ENCODE measurements around the gene SNX17.
A peak's percentile ranks its signal among the peaks of the same experiment; 100 is the strongest.

SNX17 gene

DNA sequence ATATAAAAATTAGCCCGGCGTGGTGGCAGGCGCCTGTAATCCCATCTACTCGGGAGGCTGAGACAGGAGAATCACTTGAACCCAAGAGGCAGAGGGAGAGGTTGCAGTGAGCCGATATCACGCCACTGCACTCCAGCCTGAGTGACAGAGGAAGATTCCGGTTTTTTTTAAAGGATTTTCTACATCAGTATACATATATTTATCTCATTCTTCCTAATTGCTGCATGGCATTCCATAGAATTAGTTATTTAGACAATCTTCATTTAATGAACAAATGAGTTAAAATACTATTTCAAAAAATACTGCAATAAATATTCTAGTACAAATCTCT, 15.9 kb upstream of the SNX17 start:
- DNase-seq (ENCODE audit: low read depth): no peak
- H3K4me3 ChIP-seq (ENCODE audit: low read depth, low read length): no peak overlapping the region
- TF ChIP-seq, protein P1, sequence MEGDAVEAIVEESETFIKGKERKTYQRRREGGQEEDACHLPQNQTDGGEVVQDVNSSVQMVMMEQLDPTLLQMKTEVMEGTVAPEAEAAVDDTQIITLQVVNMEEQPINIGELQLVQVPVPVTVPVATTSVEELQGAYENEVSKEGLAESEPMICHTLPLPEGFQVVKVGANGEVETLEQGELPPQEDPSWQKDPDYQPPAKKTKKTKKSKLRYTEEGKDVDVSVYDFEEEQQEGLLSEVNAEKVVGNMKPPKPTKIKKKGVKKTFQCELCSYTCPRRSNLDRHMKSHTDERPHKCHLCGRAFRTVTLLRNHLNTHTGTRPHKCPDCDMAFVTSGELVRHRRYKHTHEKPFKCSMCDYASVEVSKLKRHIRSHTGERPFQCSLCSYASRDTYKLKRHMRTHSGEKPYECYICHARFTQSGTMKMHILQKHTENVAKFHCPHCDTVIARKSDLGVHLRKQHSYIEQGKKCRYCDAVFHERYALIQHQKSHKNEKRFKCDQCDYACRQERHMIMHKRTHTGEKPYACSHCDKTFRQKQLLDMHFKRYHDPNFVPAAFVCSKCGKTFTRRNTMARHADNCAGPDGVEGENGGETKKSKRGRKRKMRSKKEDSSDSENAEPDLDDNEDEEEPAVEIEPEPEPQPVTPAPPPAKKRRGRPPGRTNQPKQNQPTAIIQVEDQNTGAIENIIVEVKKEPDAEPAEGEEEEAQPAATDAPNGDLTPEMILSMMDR (conservative IDR thresholded peaks at IDR 0.05; ENCODE audit: low read depth, low read length): no peak

DNA sequence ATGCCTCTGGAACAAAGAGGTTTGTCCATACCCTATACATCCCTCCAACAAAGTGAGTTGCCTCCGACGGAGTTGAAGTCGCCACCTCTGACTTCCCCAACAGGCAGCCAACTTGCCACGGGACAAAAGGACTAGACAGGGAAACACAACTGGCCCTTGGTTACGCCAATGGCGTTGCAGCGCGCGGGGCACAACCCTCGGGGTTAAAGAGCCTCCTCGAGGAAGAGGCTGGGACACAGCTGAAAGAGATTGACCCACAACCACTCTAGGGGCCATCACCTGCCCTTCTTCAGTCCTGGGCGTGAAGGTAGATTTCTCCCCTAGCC, 14.4 kb upstream of the SNX17 start:
- peak overlapping the region; percentile 98 for H3K4me3 ChIP-seq (ENCODE audit: low read depth, low read length)
- DNase-seq (ENCODE audit: low read depth): peak; percentile 62
- TF ChIP-seq, protein P1 (conservative IDR thresholded peaks at IDR 0.05; ENCODE audit: low read depth, low read length): no peak

DNA sequence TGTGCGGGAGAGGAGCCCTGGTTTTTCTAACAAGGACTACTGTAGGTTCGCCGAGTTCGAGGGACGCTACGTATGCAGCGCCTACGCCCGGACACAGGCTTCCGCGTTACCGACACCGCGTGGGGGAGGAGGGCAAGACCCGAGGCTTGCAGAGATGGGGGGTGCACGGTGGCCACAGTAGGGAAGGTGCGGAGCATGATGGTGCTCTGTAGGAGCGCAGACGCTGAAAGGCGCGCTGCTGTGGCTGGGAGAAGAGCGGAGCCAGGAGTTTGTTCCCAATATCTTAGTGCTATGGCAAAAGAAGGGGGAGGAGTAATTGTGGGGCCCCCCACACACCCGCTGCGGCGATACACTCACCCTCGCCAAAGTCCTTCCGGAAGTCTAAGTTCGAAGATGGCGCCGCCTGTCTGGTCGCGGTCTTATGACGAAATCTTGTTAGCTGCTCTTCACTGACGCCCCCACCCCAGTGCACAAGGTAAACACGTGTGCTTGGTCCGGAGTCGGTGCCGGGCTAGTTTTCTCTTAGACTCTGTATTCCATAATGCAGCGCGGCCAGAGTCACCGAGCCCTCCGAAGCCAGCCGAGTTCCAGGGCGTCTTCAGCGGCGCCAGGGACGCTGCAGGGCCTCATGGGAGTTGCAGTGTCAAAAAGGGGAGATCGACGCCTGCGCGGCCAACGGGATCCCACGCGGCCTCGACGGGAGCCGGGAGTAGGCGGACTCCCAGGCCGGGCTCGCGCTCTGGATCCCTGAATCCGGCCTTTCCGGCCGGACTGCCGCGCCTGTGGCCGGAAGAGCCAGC, 13.8 kb upstream of the SNX17 start, which contains the start of gene GTF3C2:
Gene GTF3C2 (minus strand): TSS at position 383 of the 800 bp plus-strand sequence. CDS start 13,210 bp downstream, outside the sequence.
- H3K4me3 ChIP-seq (ENCODE audit: low read depth, low read length): peak within 1 kb of the TSS; percentile 98
- TF ChIP-seq, protein P1 (conservative IDR thresholded peaks at IDR 0.05; ENCODE audit: low read depth, low read length): no peak
- DNase-seq (ENCODE audit: low read depth): peak; percentile 98

DNA sequence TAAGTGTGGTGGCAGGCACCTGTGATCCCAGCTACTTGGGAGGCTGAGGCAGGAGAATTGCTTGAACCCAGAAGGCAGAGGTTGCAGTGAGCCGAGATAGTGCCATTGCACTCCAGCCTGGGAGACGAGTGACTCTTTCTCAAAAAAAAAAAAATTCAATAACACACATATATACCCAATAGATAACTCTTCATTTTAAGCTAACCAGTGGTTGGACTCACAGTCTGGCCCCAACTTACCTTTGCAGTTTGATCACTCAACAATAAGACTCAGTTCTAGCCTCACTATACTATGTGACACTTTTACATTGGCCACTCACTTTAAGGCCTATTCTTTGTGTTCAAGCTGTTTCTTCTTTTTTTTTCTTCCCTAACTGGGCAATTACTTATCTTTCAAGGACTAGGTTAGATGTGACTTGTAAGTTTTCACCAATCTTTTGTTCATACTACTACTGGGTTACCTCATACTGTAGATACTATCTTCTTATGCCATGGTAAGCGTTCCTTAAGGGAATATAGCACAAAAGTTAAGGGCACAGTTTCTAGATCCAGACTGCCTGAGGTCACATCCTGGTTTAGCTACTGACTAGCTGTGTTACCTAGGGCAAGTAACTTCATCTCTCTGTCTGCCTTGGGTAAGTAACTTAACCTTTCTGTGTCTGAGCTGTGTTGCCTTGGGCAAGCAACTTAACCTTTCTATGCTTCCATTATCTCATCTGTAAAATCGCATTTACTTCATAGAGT, 7.6 kb upstream of the SNX17 start:
- no peak overlapping the region for H3K4me3 ChIP-seq (ENCODE audit: low read depth, low read length)
- TF ChIP-seq, protein P1 (conservative IDR thresholded peaks at IDR 0.05; ENCODE audit: low read depth, low read length): no peak
- no peak for DNase-seq (ENCODE audit: low read depth)

DNA sequence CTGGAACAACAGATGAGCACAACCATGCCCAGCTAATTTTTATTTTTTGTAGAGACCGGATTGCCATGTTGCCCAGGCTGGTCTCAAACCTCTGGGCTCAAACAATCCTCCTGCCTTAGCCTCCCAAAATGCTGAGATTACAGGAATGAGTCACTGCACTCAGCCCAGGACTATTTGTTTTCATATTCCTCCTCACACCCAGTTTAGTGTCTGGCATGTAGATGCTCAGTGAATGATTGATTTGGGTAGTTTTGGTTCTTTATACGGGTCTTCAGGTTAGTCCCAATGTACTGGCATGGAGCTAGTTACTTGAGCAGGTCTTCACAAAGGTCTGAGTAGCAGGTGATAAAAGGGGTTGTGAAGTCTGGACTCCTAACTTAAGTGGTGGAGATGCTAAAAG, 6.5 kb upstream of the SNX17 start:
- no peak for DNase-seq (ENCODE audit: low read depth)
- TF ChIP-seq, protein P1 (conservative IDR thresholded peaks at IDR 0.05; ENCODE audit: low read depth, low read length): no peak
- no peak overlapping the region for H3K4me3 ChIP-seq (ENCODE audit: low read depth, low read length)

DNA sequence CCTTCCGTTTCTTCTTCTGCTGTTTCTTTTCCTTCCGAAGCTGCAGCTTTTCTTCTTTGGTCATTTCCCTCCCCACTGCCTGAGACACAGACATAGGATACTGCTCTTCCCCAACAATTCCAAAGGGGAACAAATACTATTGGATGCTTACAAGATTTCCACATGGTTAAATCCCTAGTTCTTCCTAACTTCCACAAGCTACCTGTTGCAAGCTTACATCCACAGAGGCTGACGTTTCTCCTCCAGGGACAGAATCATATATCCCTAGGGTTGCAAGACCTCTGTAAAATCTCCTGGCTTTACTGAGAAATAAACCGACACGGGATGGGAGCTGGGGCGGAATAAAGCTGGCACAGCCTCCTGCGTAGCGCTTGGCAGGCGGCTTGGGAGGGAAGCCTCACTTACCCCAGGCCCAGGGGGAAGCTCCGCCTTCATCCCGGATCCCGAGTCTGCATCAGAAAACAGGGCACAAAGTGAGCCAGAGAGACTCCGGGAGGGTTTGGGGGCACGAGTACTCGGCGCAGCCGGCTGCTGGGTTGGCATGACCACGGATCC, 868 bp upstream of the SNX17 start:
- peak overlapping the region; percentile 99 for H3K4me3 ChIP-seq (ENCODE audit: low read depth, low read length)
- peak; percentile 53 for DNase-seq (ENCODE audit: low read depth)
- TF ChIP-seq, protein P1 (conservative IDR thresholded peaks at IDR 0.05; ENCODE audit: low read depth, low read length): peak; percentile 0

Measured in choroid plexus epithelial cell (primary cell).